ENCODE data around the gene RPS6KC1.

- TF ChIP-seq, protein P1, sequence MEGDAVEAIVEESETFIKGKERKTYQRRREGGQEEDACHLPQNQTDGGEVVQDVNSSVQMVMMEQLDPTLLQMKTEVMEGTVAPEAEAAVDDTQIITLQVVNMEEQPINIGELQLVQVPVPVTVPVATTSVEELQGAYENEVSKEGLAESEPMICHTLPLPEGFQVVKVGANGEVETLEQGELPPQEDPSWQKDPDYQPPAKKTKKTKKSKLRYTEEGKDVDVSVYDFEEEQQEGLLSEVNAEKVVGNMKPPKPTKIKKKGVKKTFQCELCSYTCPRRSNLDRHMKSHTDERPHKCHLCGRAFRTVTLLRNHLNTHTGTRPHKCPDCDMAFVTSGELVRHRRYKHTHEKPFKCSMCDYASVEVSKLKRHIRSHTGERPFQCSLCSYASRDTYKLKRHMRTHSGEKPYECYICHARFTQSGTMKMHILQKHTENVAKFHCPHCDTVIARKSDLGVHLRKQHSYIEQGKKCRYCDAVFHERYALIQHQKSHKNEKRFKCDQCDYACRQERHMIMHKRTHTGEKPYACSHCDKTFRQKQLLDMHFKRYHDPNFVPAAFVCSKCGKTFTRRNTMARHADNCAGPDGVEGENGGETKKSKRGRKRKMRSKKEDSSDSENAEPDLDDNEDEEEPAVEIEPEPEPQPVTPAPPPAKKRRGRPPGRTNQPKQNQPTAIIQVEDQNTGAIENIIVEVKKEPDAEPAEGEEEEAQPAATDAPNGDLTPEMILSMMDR (IDR thresholded peaks at IDR 0.05) = no peak
- TF ChIP-seq POLR2A (IDR thresholded peaks at IDR 0.05) = no peak
Observed at GRCh38 chr1:213176341-213176740, 125.3 kb downstream of the RPS6KC1 start.
